Mucosa of gallbladder (tissue), 1 donor: ENCODE measurements around the gene RNF225. TPM values are rescaled to one million over a fixed set of nuclear protein-coding genes. Genes with fewer than 3 reads are reported as not detected.
A peak's percentile ranks its signal among the peaks of the same experiment; 100 is the strongest.
"Not testable (repeated sequence)": the region's sequence is repeated elsewhere in the genome, so short reads cannot be mapped to it uniquely, and the experiment has no call there.

ENCODE experiments used
- DNase-seq: peaks from one replicate; pipeline ENCODE4 v3.0.0-alpha.2; 2020; ENCODE audit warnings: low spot score
- total RNA-seq: library from RNA; stranded (reverse); gene quantifications from one replicate; pipeline ENCODE4 v1.2.1, GENCODE V29; 2021
- donor health status: DM: no; HTN: no; CAD: no.

RNF225 gene
- total RNA-seq, 1 donor from 2014 or later, result not detected

DNA sequence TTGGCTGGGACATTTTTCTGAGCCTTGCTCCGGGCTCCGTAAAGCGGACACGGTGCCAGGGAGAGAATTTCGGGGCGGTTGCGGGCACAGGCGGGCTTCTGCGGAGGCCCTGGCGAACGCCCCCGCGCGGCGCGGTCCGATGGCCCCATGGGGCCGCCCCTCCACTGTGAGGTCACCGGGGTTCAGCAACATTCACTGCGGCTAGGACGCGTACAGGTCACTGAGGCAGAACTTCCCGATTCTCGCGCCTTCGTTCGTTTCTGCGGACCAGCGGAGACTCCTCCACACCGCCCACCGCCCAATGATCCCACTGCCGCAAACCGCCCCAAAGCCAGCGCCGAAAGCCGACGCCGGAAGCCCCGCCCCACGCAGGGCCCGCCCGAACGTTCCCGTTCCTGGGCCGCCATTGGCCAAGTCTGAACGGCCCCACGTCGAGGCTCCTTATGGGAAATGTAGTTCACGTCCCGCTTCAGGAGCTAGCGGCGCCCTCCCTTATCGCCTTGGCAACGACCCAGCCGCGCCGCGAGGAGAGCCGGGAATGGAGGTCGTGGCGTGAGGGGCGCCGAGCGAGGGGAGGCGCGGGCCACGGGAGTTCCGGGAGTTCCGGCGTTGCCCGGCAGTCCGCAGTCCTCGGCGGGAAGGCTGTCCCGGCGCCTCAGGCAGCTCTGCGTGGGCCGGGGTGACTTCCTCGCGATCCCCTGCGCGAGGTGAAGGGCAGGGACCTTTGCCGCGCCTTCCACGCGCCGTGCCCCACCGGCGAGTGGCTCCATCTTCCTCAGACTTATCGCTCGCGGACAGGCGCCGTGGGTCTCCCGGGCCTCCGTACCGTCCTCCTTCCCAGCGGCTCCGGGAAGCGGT lies 12.9 kb downstream of the RNF225 start, which contains the start of gene ZNF584:
Gene ZNF584, plus strand, starts transcription at position 498 of the 858 bp plus-strand sequence. CDS start 499 bp downstream, outside the sequence.
- DNase-seq, result peak; percentile 95

DNA sequence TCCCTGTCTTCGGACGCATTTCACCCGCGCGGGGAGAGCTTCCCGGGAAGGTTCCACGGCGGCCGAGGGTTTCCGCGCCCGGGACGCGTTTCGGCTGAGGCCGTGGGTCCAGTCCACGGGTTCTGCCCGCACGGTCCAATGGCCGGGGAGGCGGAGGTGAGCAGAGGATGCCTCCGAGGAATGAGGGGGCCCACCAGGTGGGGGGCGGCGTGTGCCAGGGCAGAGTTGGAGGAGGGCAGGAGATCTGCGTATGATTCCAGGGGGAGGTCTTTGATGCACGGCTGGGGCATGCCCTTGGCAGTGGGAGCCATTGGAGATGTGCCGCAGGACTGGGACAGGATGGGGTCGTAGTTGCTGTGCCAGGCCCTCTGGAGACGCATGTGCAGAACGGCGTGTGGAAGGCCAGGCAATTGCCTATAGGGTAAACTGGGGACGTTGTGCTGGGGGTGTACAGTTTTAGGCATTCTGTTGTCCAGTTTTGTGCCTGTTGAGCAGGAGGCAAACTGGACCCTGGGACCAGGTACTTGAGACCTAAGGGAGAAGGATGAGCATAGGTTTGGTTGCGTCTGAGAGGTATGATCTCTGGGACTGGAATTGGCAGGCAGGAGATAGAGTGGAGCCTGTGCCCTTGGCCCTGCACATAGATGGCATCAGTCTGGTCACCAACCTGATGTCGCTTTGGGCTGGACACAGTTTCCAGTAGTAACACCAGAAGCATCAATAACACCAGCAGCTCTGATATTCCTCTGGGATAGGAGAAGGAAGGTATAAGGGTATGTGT lies 13.7 kb downstream of the RNF225 start:
- no peak for DNase-seq

DNA sequence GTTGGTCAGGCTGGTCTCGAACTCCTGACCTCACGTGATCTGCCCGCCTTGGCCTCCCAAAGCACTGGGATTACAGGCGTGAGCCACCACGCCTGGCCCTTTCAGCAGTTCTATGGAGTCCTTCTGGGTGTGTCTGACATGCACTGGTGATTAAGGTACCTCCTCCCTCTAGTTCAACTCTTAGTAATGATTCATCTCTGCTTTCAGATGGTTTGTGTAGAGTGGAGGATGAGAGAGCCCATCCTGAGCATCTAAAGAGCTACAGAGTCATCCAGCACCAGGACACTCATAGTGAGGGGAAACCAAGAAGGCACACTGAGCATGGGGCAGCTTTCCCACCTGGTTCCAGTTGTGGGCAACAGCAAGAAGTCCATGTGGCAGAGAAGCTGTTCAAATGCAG lies 21.1 kb downstream of the RNF225 start:
- DNase-seq, result no peak

DNA sequence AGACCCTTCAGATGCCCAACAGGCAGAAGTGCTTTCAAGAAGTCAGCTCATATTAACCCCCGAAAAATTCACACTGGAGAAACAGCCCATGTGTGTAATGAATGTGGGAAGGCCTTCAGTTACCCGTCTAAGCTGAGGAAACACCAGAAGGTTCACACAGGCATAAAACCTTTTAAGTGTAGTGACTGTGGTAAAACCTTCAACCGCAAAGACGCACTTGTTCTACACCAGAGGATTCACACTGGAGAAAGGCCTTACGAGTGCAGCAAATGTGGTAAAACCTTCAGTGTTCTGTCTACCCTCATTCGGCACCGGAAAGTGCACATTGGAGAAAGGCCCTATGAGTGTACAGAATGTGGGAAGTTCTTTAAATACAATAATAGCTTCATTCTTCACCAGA lies 21.6 kb downstream of the RNF225 start:
- no peak for DNase-seq

DNA sequence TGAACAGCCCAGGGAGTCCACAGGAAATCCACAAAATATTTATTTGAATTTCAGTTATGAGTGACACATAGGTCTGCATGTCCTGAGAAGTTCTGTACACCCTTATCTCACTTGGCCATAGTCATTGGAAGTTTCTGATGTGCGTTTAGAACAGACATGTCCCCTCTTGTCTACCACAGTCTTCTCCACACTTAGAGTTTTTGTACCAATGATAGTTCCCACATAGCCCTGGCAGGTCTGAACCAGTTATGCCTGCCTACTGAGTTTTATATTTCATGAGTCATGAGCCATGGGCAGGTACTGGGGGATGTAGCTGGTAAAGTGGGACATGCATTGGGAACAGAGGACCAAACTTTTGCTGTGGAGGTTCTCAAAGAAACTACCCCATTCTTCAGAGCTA lies 33.2 kb downstream of the RNF225 start:
- DNase-seq, result no peak

DNA sequence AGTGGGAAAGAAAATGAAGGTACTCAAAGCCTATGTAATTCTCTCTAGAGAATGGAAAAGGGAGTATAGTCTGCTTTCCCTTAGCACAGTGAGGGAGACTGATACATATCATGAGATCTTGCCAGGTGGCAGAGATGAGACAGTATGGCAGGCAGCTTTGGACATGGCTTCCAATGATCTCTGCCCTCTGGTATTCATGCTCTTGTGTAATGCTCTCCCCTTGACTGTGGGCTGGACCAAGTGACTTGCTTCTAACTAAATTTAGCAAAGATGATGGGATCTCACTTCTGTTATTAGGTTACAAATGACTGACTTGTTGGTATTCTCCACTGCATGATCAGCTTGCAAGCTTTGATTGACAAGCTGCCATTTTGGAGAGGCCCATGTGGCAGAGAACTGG lies 34.3 kb downstream of the RNF225 start:
- no peak for DNase-seq

DNA sequence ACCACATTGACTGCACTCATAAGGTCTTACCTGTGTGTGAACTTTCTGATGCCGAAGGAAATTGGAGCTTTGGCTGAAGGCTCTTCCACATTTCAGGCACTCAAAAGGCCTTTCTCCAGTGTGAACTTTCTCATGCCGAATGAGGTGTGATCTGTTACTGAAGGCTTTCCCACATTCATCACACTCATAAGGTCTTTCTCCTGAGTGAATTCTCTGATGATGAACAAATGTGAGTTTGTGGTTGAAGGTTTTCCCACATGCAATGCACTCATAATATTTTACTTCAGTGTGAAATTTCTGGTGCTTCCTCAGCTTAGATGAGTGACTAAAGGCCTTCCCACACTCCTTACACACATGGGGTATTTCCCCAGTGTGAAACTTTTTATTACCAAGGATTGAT lies 38.8 kb downstream of the RNF225 start:
- no peak for DNase-seq

DNA sequence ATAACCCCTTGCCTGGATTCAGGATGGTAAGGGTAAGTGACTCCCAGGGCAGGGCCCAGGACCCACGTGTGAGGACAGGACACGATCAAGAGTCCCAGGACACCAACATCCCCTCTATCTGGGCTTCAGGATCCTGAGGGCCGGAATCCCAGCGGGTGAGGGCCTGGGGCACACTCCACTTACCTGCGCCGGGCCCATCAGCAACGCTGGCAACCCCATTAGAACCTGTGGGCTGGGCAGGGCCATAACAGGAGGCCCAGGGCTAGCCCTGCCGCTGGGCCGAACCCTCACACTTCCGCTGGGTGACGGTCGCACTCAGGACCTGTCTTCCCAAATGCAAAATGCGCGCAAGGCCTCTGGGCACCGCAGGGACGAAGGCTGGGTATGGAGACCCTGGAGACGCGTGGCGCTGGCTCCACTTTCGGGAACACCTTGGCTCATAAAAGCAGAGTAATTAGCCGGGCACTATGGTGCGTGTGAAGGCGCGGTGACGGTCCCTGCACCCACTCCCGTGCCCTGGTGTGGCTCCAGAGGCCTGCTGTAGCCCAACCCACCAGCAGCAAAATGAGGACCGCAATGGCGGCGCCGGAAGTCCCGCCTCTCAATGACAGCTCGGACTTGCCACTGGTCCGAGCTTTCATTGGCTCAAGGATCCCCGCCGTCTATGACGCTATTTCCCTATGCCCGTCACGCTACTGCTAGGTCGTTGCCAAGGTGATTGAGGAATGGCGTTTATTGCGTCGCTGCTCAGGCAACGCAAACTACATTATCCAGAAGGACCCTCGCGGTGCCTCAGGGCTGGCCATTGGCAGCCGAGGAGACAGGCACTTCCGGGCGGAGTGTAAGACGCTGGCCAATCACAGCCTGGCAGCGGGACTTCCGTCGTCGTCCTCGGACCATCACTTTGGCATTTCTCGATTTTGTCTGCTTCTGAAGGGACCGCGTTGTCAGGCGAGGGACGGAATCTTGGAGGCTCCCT lies 44.4 kb downstream of the RNF225 start, which contains the start of gene ZNF132:
Gene ZNF132, minus strand, starts transcription at position 578 of the 979 bp plus-strand sequence. Its CDS starts 332 bp downstream, at position 246.
- DNase-seq, result peak; percentile 99

DNA sequence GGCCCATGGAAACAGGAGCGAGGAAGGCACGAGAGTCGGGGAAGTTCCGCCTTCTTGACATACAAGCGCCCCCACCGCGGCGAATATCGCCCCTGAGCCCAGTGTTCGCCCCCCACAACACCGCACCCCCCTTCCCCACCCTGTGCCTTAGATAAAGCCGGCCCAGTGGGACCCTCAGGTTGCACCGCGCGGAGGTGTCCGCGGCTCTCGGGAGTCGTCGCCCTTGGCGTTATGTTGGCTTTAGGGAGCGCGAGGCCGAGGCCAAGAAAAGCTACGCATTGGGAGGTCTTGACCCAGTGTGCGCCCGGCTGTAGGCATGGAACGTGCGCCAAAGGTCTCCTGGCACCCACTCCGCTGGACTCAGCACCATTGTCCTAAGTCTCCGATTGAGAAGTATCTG lies 45.1 kb downstream of the RNF225 start:
- DNase-seq, result peak; percentile 12

DNA sequence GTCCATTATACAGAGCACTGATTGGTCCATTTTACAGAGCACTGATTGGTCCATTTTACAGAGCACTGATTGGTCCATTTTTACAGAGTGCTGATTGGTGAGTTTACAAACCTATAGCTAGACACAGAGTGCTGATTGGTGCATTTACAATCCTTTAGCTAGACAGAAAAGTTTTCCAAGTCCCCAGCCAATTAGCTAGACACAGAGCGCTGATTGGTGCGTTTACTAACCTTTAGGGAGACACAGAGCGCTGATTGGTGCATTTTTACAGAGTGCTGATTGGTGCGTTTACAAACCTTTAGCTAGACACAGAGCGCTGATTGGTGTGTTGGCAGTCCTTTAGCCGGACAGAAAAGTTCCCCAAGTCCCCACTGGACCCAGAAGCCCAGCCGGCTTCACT lies 47.5 kb downstream of the RNF225 start:
- DNase-seq, result not testable (repeated sequence)

Other genes starting within 250 kb of the RNF225 start
- 16.9 TPM for gene ZNF329, start 244.9 kb upstream of the RNF225 start, total RNA-seq
- gene ZNF274, start 212.6 kb upstream of the RNF225 start, total RNA-seq, result 33.8 TPM
- gene ZNF544, start 166.7 kb upstream of the RNF225 start, total RNA-seq, result 30.4 TPM
- gene ZNF8, start 116.7 kb upstream of the RNF225 start, total RNA-seq, result 6.1 TPM
- 32.2 TPM for gene ERVK3-1, start 90.3 kb upstream of the RNF225 start, total RNA-seq
- gene ZSCAN22, start 68.7 kb upstream of the RNF225 start, total RNA-seq, result 4.7 TPM
- gene A1BG, start 42.2 kb upstream of the RNF225 start, total RNA-seq, result 8.1 TPM
- 3.5 TPM for gene ZNF497, start 32.9 kb upstream of the RNF225 start, total RNA-seq
- gene ZNF837, start 14.6 kb upstream of the RNF225 start, total RNA-seq, result 2.9 TPM
- gene RPS5, start 8.4 kb upstream of the RNF225 start, total RNA-seq, result 614 TPM
- gene ZNF584, start 13.0 kb downstream of the RNF225 start, total RNA-seq, result 13.9 TPM
- gene ZNF132, start 44.5 kb downstream of the RNF225 start, total RNA-seq, result 12.1 TPM
- gene ZNF324B, start 56.0 kb downstream of the RNF225 start, total RNA-seq, result 7.8 TPM
- gene ZNF324, start 71.4 kb downstream of the RNF225 start, total RNA-seq, result 16.4 TPM
- 19.4 TPM for gene ZNF446, start 80.7 kb downstream of the RNF225 start, total RNA-seq
- gene SLC27A5, start 116.3 kb downstream of the RNF225 start, total RNA-seq, result 7.9 TPM
- 22.8 TPM for gene ZBTB45, start 124.2 kb downstream of the RNF225 start, total RNA-seq
- gene TRIM28, start 148.4 kb downstream of the RNF225 start, total RNA-seq, result 286 TPM
- 154 TPM for gene CHMP2A, start 159.4 kb downstream of the RNF225 start, total RNA-seq
- 64.0 TPM for gene UBE2M, start 163.0 kb downstream of the RNF225 start, total RNA-seq
- gene MZF1, start 177.7 kb downstream of the RNF225 start, total RNA-seq, result 67.6 TPM